ENCODE results near the gene WDR11. TPM values are rescaled to one million over a fixed set of nuclear protein-coding genes. Genes with fewer than 3 reads are reported as not detected.

The WDR11 gene
- total RNA-seq, 4 donors from 2014 or later = 42.1 to 65.1 (median 52.2) TPM

GRCh38 chr10:120946497-120946896, 95.3 kb downstream of the WDR11 start:
- no peaks in the 10 kb centered on the region for H3K9me3 ChIP-seq

GRCh38 chr10:120948889-120949608, 97.9 kb downstream of the WDR11 start:
- peak in 2 of 3 donors; percentile 70 to 82 for DNase-seq
- peak overlapping the region in 3 of 4 donors; percentile 23 to 34 (median 31) for H3K4me3 ChIP-seq

More at GRCh38 chr10:120946497-120946896, 95.3 kb downstream of the WDR11 start:
- Histone ChIP-seq H3K4me1 (peaks cover 0 to 6% (median 0%) of the 10 kb centered on the region in 4 donors), H3K27me3 (peaks cover 0 to 7% of the 10 kb centered on the region in 2 donors), H3K4me3 (no peak overlapping the region), H3K27ac (no peak overlapping the region), H3K36me3 (no peaks in the 10 kb centered on the region)
- no peak for DNase-seq
- TF ChIP-seq POLR2A (IDR thresholded peaks at IDR 0.05) (no peak), CTCF (IDR thresholded peaks at IDR 0.05) (no peak)

GRCh38 chr10:120949609-120950031, 98.5 kb downstream of the WDR11 start:
- Histone ChIP-seq H3K4me1 (peaks cover 0 to 6% (median 0%) of the 10 kb centered on the region in 4 donors), H3K9me3 (peaks cover 0 to 7% (median 2%) of the 10 kb centered on the region in 4 donors), H3K4me3 (peak overlapping the region in 2 of 4 donors; percentile 31 to 34), H3K36me3 (no peaks in the 10 kb centered on the region), H3K27ac (no peak overlapping the region), H3K27me3 (peaks cover 0 to 7% of the 10 kb centered on the region in 2 donors)
- DNase-seq = no peak
- TF ChIP-seq POLR2A (IDR thresholded peaks at IDR 0.05) (no peak), CTCF (IDR thresholded peaks at IDR 0.05) (no peak)

More at GRCh38 chr10:120948889-120949608, 97.9 kb downstream of the WDR11 start:
- peaks cover 0 to 7% (median 2%) of the 10 kb centered on the region in 4 donors for H3K9me3 ChIP-seq
- TF ChIP-seq CTCF (IDR thresholded peaks at IDR 0.05) (peak; percentile 21 to 84 (median 74)), POLR2A (IDR thresholded peaks at IDR 0.05) (no peak)
- H3K27ac ChIP-seq = no peak overlapping the region
- H3K36me3 ChIP-seq = no peaks in the 10 kb centered on the region
- H3K27me3 ChIP-seq = peaks cover 0 to 7% of the 10 kb centered on the region in 2 donors
- peaks cover 0 to 6% (median 0%) of the 10 kb centered on the region in 4 donors for H3K4me1 ChIP-seq

GRCh38 chr10:120950051-120950561, 98.9 kb downstream of the WDR11 start:
- Histone ChIP-seq H3K27me3 (peaks cover 0 to 7% of the 10 kb centered on the region in 2 donors), H3K4me3 (no peak overlapping the region), H3K27ac (no peak overlapping the region), H3K36me3 (no peaks in the 10 kb centered on the region), H3K9me3 (peaks cover 0 to 7% (median 2%) of the 10 kb centered on the region in 4 donors), H3K4me1 (peaks cover 0 to 6% (median 0%) of the 10 kb centered on the region in 4 donors)
- DNase-seq = no peak
- TF ChIP-seq CTCF (IDR thresholded peaks at IDR 0.05) (no peak), POLR2A (IDR thresholded peaks at IDR 0.05) (no peak)

- Histone ChIP-seq H3K27ac (no peak overlapping the region), H3K36me3 (no peaks in the 10 kb centered on the region), H3K27me3 (peaks cover 0 to 7% of the 10 kb centered on the region in 2 donors), H3K4me3 (no peak overlapping the region), H3K9me3 (peaks cover 0 to 7% (median 2%) of the 10 kb centered on the region in 4 donors), H3K4me1 (peaks cover 0 to 6% (median 0%) of the 10 kb centered on the region in 4 donors)
- DNase-seq = no peak
- TF ChIP-seq CTCF (IDR thresholded peaks at IDR 0.05) (peak in 1 of 6 experiments; percentile 8), POLR2A (IDR thresholded peaks at IDR 0.05) (no peak)
Measured at GRCh38 chr10:120951288-120951687, 100.1 kb downstream of the WDR11 start.

Data from Peyer's patch (tissue), 4 donors.